GM19455 (cell line): ENCODE results near the gene SH3BGR.
"Not testable (repeated sequence)": the region's sequence is repeated elsewhere in the genome, so short reads cannot be mapped to it uniquely, and the experiment has no call there.

Source experiments
- ATAC-seq: cut with Tn5 transposase; IDR thresholded peaks from one replicate; pipeline ENCODE4 v1.9.1; 2021; ENCODE audit not compliant: unreplicated experiment

Gene SH3BGR

DNA sequence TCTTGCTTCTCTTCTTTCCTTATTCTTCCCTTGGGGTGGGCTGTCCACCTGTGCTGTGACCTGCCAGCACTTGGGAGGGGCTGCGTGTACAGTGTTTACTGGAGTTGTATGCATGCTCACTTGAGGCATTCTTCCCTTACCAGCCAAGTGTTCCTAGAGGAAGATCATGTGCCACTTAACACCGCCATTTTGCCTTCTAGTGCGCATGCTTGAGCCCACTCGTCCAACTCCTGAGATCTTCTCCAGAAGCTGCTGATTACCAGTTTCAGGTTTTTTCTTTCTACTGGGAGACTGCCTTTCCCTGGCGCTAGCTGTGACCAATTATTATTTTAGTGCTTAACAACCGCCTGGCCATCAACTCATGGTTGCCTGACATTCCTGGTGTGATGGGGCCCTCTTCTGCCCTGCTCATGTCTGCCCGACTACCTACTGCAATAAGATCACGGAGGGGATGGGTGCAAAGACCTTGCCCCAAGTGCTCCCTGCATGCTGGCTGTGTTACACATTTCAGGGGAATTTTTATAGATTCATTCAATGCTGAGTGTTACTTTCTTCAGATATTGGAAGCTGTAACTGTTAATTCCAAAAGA lies 86.8 kb downstream of the SH3BGR start:
- no peak for ATAC-seq

DNA sequence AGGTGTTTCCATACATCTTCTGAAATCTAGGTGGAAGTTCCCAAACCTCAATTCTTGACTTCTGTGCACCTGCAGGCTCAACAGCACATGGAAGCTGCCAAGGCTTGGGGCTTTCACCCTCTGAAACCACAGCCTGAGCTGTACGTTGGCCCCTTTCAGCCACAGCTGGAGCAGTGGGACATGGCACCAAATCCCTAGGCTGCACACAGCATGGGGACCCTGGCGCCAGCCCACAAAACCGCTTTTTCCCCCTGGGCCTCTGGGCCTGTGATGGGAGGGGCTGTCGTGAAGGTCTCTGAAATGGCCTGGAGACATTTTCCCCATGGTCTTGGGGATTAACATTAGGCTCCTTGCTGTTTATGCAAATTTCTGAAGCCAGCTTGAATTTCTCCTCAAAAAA lies 88.6 kb downstream of the SH3BGR start:
- not testable (repeated sequence) for ATAC-seq

GRCh38 chr21:39542736-39543135 lies 91.0 kb downstream of the SH3BGR start:
- no peak for ATAC-seq

DNA sequence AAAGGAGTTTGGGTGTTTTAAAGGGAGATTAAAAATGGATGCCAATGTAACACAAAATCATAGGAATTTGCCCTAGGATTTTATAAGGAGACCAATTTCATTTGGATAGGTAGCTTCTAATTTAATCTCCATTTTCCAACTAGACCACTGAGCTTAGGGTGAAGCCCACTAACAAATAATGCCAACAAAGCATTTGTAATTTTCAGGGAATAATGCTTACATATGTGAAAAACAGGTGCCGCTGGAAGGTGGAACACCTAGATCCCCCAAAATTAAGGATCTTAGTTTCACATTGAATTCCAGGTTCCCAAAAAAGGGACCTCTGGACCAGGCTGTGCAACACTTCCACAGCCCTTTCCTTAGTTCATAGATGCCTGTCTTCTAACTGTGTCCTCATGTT lies 94.8 kb downstream of the SH3BGR start:
- ATAC-seq = no peak

DNA sequence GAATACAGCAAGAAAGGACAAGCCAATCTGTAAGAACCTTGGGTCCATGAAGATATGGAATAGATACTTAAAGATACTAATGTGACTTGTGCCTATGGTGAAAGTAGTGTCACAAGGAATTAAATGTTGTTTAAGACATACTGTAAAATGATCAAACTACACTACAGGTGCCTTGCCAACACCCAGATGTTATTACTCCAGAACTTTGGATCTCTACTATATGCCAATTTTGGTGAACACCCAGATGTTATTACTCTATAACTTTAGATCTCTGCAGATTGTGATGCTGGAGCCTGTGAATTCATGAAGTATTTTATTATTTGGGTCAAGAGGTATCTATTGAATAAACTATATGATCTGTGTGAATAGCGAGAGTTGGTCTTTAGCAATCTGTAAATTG lies 101.1 kb downstream of the SH3BGR start:
- ATAC-seq = no peak

DNA sequence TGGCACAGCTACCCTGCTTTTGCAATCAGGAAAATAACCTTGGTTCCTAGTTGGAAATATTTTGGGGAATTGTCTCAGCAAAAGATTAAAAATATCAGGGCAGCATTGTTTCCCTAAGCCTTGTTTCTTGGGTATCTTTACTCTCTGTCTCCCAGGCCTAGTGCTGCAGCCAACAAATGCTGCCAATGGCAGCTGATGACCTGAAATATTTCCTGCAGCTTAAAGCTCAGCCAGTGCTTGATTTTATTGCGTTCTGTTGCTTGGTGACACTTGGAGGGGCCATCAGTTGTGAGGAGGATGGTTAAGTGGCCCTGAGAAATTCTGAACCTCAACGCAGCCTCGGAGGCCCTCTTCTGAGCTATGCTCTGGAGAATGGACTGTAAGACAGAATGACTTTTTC lies 101.6 kb downstream of the SH3BGR start:
- no peak for ATAC-seq

DNA sequence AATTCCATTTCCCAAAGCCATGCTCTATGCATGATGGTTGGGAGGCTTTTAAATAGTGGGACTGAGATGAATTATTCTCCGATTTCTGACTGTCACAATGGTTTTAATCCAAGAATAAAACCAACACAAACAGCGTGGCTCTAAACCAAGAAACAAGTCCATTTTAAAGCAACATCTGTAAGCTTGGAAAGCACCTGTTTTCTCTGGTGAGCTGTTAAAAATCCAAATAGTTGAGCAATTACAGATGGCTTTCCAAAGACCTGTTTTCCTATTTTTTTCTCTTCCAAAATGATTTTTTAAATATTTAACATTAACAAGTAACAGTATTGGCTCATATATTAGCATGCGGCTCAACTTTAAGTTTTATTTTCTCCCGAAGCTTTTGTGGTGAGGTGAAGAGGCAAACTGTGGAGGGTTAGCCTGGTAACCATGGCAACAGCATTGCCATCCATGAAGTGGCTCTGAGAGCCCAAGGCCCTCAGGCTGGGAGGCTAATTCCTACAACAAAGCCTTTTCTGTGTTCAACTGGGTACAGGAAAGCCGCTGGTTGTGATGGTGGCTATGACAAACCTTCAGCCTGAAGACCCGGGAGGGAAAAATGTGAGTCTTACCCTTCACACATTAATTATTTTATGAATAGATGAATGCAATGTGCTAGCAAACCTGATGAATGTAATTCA lies 104.3 kb downstream of the SH3BGR start:
- no peak for ATAC-seq

GRCh38 chr21:39559511-39559910 lies 107.7 kb downstream of the SH3BGR start:
- no peak for ATAC-seq

GRCh38 chr21:39561140-39561539 lies 109.4 kb downstream of the SH3BGR start:
- ATAC-seq = no peak

DNA sequence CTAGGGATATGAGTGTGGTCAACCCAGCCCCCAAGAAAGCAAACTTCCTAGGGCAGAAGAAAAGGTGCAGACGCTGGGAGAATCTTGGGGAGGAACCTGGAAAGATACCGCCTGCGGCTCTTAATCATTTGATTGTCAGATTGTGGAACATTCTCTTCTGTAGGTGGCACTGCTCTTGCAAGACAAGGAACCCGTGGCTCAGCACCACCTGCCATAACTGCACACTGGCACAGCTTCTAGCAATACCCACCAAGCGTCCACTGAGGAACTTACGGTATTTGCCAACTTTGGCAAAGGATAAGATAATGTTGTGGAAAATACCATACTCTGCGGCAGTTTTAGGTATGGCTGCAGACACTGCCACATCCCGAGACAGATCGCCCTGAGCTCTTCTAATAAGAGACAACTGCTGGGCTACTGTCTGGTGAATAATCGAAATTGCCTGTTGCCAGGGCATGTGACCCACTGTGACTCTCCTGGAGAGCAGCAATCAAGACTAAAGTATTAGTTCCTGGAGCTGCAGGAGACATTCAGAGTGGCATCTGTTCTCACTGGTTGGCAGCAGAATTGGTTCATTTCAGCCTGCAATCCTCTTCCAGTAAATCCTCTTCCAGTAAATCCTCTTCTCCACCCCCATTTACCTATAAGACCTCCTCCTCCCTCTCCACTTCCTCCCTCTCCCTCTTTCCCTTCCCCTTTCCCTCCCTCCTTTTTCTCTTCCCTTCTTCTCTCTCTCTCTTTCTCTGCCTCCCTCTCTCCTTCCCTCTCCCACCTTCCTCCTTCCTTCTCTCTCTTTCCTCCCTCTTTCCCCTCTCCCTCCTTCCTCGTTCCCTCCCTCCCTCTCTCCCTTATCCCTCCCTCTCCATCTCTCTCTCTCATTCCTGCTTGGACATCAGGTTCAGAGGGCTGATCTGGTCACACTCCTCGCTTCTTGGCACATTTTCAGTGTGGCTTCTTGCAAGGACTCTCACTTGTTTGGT lies 111.3 kb downstream of the SH3BGR start:
- no peak for ATAC-seq

GRCh38 chr21:39564200-39564599 lies 112.4 kb downstream of the SH3BGR start:
- ATAC-seq = no peak
